Rectal smooth muscle tissue (tissue), 1 donor: ENCODE results near the gene CCDC73.

Experiments
- H3K27ac ChIP-seq: one replicate; pipeline ENCODE4 v1.7.0; 2013; ENCODE audit warnings: low read depth, low read length, inconsistent platforms
- H3K27me3 ChIP-seq: one replicate; pipeline ENCODE4 v1.7.0; 2013; ENCODE audit warnings: low read length; ENCODE audit not compliant: control insufficient read depth, insufficient read depth
- H3K36me3 ChIP-seq: one replicate; pipeline ENCODE4 v1.7.0; 2013; ENCODE audit warnings: low read length; ENCODE audit not compliant: control insufficient read depth, insufficient read depth
- H3K4me1 ChIP-seq: one replicate; pipeline ENCODE4 v1.7.0; 2013; ENCODE audit warnings: low read length; ENCODE audit not compliant: control insufficient read depth, insufficient read depth
- H3K4me3 ChIP-seq: one replicate; pipeline ENCODE4 v1.7.0; 2013; ENCODE audit warnings: low read length
- H3K9ac ChIP-seq: one replicate; pipeline ENCODE4 v1.7.0; 2013; ENCODE audit warnings: low read length

Gene CCDC73

DNA sequence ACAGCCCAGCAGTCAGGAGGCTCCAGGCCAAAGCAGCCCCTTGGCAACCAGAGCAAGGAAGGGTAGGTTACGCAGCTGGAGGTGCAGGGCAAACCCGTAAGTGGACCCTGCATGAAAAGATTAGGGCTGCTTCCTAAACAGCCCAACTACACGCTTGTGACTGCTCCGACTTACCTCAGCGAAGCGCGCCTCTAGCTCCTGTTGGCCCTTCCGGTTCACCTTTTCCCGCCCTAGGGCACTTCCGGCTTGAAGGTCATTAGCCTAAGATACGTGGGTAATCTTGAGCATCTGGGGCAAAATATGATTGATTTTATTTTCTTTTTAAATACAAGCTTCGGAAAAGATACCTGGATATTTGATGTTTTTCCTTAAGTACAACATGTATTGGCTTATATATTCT is at the start of gene CCDC73:
Gene CCDC73 (minus strand): TSS at position 224 of the 400 bp plus-strand sequence. CDS start 34,419 bp downstream, outside the sequence.
- Histone ChIP-seq H3K36me3 (no peaks in the 10 kb centered on the region), H3K27me3 (no peaks in the 10 kb centered on the region), H3K4me1 (no peaks in the 10 kb centered on the region), H3K9ac (no peak within 1 kb of the TSS), H3K27ac (no peak within 1 kb of the TSS), H3K4me3 (no peak within 1 kb of the TSS)

DNA sequence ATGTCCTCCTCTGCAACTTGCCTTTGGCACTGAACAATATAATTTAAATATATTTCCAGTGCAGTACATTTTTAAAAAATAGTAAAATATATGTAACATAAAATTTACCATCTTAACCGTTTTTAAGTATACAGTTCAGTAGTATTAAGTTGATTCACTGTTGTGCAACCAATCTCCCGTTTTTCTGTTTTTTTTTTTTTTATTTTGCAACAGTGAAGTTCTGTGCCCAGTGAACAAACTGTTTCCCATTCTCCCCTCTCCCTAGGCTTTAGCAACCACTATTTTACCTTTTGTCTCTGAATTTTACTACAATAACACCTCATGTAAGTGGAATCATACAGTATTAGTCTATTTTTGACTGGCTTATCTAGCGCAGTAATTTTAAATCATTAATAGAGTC is 49.1 kb upstream of the CCDC73 start:
- Histone ChIP-seq H3K9ac (no peak overlapping the region), H3K27me3 (no peaks in the 10 kb centered on the region), H3K4me3 (no peak overlapping the region), H3K36me3 (no peaks in the 10 kb centered on the region), H3K4me1 (no peaks in the 10 kb centered on the region), H3K27ac (no peak overlapping the region)

DNA sequence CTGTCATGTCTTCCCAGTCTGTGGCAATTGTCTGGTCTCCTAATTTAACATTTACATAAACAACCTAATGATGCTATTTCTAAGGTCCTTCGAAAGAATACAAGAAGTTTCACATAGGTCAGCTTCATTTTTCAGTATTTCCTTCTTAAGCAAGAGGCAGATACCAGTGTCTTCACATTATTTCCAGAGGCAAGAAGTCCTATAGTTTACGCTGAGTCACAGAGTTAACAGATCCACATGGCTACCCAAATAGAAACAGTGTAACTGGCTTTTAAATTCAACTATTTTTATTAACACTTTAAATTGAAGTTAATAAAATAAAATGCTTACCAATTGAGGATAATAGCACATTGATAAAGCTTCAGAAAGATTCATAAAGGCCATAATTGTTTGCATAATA is 46.1 kb upstream of the CCDC73 start:
- no peak overlapping the region for H3K9ac ChIP-seq
- no peaks in the 10 kb centered on the region for H3K36me3 ChIP-seq
- no peak overlapping the region for H3K4me3 ChIP-seq
- H3K27ac ChIP-seq: no peak overlapping the region
- H3K27me3 ChIP-seq: no peaks in the 10 kb centered on the region
- H3K4me1 ChIP-seq: no peaks in the 10 kb centered on the region

DNA sequence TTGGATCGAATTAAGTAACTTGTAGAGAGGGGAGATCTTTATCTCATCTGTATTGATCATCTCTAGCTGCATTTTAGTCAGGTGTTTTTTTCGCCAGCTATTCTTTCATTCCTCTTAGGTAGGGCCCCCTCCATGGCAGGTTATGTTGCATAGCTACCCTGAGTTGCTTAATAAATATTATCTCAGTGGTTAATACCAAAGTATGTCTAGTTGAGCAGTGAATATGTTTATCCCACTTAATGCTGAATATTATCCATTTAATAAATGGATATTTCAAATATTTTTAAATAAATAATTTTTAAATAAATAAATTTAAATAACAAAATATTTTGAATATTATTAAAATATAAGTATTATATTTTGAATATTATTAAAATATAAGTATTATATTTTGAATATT is 44.8 kb upstream of the CCDC73 start:
- Histone ChIP-seq H3K4me3 (no peak overlapping the region), H3K36me3 (no peaks in the 10 kb centered on the region), H3K27me3 (no peaks in the 10 kb centered on the region), H3K4me1 (no peaks in the 10 kb centered on the region), H3K27ac (no peak overlapping the region), H3K9ac (no peak overlapping the region)

DNA sequence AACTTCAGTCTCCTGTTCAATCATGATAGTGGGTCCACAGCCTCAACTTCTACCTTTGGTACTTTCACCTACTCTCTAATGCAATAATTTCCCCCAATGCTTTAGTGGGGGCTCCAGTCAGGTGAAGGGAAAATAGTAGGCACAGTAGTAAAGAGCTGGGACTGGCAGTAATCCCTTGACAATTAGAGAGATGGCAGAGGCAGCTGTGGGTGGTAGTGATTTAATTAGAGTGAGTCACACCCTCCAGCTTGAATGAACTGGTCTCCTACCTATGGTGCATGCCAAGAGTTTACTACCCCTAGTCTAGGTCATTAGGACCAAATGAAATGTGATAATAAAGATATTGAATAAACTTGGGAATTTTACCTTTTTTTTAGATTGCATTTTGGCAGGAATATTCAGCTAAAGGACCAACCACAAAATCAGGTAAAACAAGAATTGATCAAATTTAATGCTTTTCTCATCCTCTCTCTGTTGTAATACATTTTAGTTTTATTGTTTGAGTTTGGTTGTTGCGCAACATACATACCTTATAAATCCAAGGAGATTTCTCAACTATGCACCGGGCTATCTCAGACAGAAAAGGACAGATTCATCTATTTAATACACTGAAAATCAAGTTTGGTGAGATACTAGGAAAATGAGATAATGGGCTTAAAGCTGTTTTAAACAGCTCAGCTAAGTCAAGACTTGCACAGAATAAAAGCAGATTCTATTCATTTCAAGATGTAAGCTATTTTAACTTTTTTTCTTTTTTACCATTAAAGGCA is 44.2 kb upstream of the CCDC73 start:
- no peak overlapping the region for H3K9ac ChIP-seq
- H3K4me3 ChIP-seq: no peak overlapping the region
- H3K27me3 ChIP-seq: no peaks in the 10 kb centered on the region
- H3K27ac ChIP-seq: no peak overlapping the region
- no peaks in the 10 kb centered on the region for H3K36me3 ChIP-seq
- H3K4me1 ChIP-seq: no peaks in the 10 kb centered on the region

DNA sequence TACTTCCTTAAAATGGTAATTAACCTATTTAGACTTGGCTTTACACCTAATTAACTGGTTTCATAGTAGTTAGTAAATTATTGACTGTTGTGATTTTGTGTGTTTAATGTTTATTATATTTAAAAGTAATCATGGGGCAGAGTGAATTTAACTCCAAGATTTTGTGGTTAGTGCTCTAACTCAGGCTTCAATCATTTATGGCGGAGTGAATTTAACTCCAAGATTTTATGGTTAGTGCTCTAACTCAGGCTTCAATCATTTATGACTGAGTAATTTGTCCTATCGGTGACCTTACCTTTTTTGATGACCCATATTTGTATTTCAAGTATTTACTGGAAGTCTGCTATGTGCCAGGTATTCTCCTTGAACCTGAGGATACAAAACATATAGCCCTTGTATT is 42.5 kb upstream of the CCDC73 start:
- Histone ChIP-seq H3K4me1 (no peaks in the 10 kb centered on the region), H3K36me3 (no peaks in the 10 kb centered on the region), H3K27me3 (no peaks in the 10 kb centered on the region), H3K4me3 (no peak overlapping the region), H3K27ac (no peak overlapping the region), H3K9ac (no peak overlapping the region)

DNA sequence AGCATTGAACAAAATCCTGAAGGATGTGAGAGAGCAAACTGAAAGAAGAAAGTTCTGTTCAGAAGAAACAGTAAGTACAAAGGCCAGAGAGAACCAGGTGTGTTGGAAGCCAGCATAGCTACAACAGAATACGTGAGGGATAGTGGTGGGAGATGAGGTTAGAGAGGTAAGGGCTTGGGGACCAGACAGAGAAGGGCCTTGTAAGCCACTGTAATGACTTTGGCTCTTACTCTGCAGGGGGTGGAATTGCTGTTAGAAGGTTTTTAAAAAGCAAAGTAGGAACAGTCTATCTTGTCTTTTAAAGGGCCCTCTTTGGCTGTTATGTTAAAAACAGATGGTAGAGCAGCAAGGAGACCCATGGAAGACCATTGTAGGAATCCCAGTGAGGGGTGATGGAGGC is 39.5 kb upstream of the CCDC73 start:
- no peak overlapping the region for H3K9ac ChIP-seq
- H3K27ac ChIP-seq: no peak overlapping the region
- no peaks in the 10 kb centered on the region for H3K27me3 ChIP-seq
- no peak overlapping the region for H3K4me3 ChIP-seq
- H3K4me1 ChIP-seq: no peaks in the 10 kb centered on the region
- H3K36me3 ChIP-seq: no peaks in the 10 kb centered on the region

DNA sequence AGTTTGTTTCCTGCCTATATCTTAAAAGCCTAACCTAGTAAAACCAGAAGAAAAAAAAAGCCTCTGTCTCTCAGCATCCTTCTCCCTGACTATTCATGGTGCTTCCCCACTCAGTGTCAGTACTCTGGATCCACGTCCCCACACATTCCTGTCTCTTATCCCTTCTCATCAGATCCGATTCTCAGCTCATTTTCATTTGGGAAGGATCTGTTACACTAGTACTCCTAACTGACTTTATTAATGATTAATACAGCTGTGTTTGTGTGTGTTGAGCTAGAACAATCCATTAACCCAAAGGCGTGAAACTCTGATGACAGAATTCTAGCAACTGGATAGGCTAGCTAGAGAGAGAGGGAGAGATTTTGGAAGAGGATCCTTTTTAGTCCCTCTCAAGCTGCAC is 36.8 kb upstream of the CCDC73 start:
- Histone ChIP-seq H3K4me3 (no peak overlapping the region), H3K27ac (no peak overlapping the region), H3K4me1 (no peaks in the 10 kb centered on the region), H3K36me3 (no peaks in the 10 kb centered on the region), H3K9ac (no peak overlapping the region), H3K27me3 (no peaks in the 10 kb centered on the region)

DNA sequence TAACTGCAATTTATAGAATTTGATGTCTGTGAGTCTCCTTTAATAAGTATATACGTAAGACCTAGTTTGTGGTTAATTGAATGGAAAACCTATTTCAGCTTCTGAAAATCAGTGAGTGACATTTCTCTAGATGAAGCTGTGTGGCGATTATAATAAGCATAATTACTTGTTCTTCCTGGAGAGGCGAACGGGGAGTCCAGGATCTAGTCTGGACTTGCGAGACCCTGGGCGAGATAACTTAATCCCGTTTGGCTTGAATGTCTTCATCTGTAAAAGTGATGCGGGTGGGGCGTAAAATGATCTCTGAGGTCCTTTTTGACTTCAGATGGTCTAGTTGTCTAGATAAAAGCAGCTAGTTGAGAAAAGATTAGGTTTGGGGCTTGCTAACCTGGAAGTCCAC is 36.3 kb upstream of the CCDC73 start:
- H3K27ac ChIP-seq: no peak overlapping the region
- no peaks in the 10 kb centered on the region for H3K27me3 ChIP-seq
- no peaks in the 10 kb centered on the region for H3K36me3 ChIP-seq
- H3K4me3 ChIP-seq: peak overlapping the region; percentile 62
- H3K9ac ChIP-seq: no peak overlapping the region
- no peaks in the 10 kb centered on the region for H3K4me1 ChIP-seq

DNA sequence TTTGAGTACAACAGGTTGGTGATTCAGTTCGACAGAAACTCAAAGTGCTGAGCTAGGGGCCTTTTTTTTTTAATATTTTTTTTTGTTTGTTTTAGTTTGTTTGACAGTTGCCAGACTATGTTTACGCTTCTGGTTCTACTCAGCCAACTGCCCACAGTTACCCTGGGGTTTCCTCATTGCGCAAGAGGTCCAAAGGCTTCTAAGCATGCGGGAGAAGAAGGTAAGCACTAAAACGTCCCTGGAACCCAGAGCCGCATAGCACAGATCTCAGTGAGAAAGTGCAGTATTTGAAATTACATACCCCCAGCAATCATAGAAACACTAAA is 35.9 kb upstream of the CCDC73 start:
- Histone ChIP-seq H3K9ac (no peak overlapping the region), H3K27me3 (no peaks in the 10 kb centered on the region), H3K4me3 (peak overlapping the region; percentile 62), H3K36me3 (no peaks in the 10 kb centered on the region), H3K4me1 (no peaks in the 10 kb centered on the region), H3K27ac (no peak overlapping the region)

DNA sequence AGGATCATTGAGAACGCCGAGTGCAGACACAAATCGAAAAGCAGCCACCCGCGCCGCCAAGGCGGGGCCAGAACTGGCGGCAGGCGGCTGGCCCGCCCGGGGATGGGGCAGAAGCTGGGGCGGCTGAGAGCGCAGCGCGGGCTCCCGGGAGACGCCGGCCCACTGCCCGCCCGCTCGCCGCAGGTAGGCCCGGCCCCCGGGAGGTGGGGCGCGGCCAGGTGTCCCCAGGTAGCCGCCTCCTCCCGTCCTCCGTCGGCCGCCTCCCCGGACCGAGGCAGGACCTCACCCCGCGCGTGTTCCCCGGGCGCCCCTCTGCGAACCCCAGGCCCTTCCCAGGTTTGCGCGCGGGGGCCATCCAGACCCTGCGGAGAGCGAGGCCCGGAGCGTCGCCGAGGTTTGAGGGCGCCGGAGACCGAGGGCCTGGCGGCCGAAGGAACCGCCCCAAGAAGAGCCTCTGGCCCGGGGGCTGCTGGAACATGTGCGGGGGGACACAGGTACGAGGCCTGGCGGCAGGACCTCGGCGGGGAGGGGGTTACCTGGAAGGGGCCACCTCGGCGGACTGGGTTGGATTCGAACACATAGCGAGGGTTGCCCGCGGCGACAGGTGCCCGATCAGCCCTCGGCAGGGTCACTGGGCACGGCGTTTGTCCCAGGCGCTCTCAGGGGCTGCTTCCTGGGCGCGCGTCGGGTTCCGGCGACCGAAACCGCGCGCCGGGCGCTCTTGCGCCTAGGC is 35.4 kb upstream of the CCDC73 start, which contains the start of gene PRRG4:
Gene PRRG4 (plus strand): TSS at position 248 of the 733 bp plus-strand sequence. CDS start 603 bp downstream, outside the sequence.
- H3K4me1 ChIP-seq: no peaks in the 10 kb centered on the region
- H3K27ac ChIP-seq: no peak within 1 kb of the TSS
- no peaks in the 10 kb centered on the region for H3K36me3 ChIP-seq
- peak within 1 kb of the TSS; percentile 5 for H3K9ac ChIP-seq
- H3K4me3 ChIP-seq: peak within 1 kb of the TSS; percentile 62
- no peaks in the 10 kb centered on the region for H3K27me3 ChIP-seq

DNA sequence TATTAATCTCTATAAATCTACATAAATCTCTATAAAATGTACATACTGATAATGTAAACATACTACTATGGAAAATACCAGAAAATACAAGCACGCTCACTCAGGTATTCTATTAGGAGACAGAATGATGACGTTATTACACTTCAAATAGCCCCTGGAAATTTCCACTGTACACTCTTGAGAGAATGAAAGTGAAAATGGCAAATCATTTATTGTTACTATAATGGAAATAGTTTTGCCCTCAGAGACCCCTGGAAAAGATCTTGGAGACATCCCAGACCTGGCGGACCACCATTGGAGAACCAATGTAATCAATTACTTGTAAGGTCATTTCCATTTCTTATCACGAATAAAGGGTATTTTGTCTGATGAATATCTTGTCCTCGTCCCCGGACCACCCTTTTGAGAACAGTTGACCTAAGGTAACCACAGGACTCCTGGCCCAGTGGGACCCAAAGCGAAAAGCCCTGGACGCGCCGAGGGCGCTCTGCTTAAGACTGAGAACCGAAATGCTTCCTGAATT is 34.8 kb upstream of the CCDC73 start:
- H3K27me3 ChIP-seq: no peaks in the 10 kb centered on the region
- no peaks in the 10 kb centered on the region for H3K36me3 ChIP-seq
- H3K4me1 ChIP-seq: no peaks in the 10 kb centered on the region
- no peak overlapping the region for H3K27ac ChIP-seq
- peak overlapping the region; percentile 5 for H3K9ac ChIP-seq
- peak overlapping the region; percentile 62 for H3K4me3 ChIP-seq
